WTC11 (cell line): ENCODE measurements around the gene BCLAF1. TPM values are rescaled to one million over a fixed set of nuclear protein-coding genes. Genes with fewer than 3 reads are reported as not detected.
"Not testable (repeated sequence)": the region's sequence is repeated elsewhere in the genome, so short reads cannot be mapped to it uniquely, and the experiment has no call there.

Experiments used
- ATAC-seq: fragments of 200-7000 bp; cut with Tn5 transposase; 2 replicates; pipeline ENCODE4 v1.10.0; 2021; ENCODE audit warnings: mild to moderate bottlenecking, moderate library complexity
- CTCF ChIA-PET: fragments of 300-600 bp; sonication (Branson Sonifier 250); formaldehyde crosslinking; loops from one replicate; lab custom pipeline; 2021; ENCODE audit warnings: antibody characterized with exemption; lab: Charles Lee
- POLR2A ChIA-PET: fragments of 350-600 bp; sonication (Branson Sonifier 250); formaldehyde crosslinking; loops from one replicate; lab custom pipeline; 2021; ENCODE audit warnings: antibody characterized with exemption; lab: Charles Lee
- DNase-seq: peaks from one replicate; pipeline ENCODE4 v3.0.0; 2021; ENCODE audit warnings: low spot score
- H3K27ac Mint-ChIP-seq: 2 replicates; pipeline ENCODE4 v1.8.0; 2021; ENCODE audit warnings: mixed read lengths
- H3K27me3 Mint-ChIP-seq: 2 replicates; pipeline ENCODE4 v1.8.0; 2021; ENCODE audit warnings: low read depth, mild to moderate bottlenecking, moderate library complexity, mixed read lengths
- H3K36me3 Mint-ChIP-seq: 2 replicates; pipeline ENCODE4 v1.8.0; 2021; ENCODE audit warnings: mixed read lengths
- H3K4me1 Mint-ChIP-seq: 2 replicates; pipeline ENCODE4 v1.8.0; 2022; ENCODE audit warnings: mixed read lengths
- H3K4me3 Mint-ChIP-seq: 2 replicates; pipeline ENCODE4 v1.8.0; 2021; ENCODE audit warnings: mild to moderate bottlenecking, moderate library complexity, mixed read lengths
- H3K9me3 Mint-ChIP-seq: 2 replicates; pipeline ENCODE4 v1.8.0; 2021; ENCODE audit warnings: mixed read lengths
- ESRRA ChIP-seq: sonication (generic); formaldehyde crosslinking; IDR thresholded peaks from 2 replicates; pipeline ENCODE4 v1.8.1; 2022; ENCODE audit warnings: mild to moderate bottlenecking, missing genetic modification reagents, borderline replicate concordance
- GABPB1 ChIP-seq: sonication (generic); formaldehyde crosslinking; IDR thresholded peaks from 2 replicates; pipeline ENCODE4 v1.8.1; 2023; ENCODE audit warnings: mild to moderate bottlenecking, missing genetic modification reagents
- MXD4 ChIP-seq: fragments of 250-450 bp; sonication (Bioruptor Pico); IDR thresholded peaks from 2 replicates; pipeline ENCODE4 v1.8.0; 2021; ENCODE audit warnings: mild to moderate bottlenecking, moderate library complexity, borderline replicate concordance
- MYBL2 ChIP-seq: sonication (generic); formaldehyde crosslinking; IDR thresholded peaks from 2 replicates; pipeline ENCODE4 v1.8.1; 2023; ENCODE audit warnings: mild to moderate bottlenecking, moderate library complexity, missing genetic modification reagents
- NFATC4 ChIP-seq: fragments of 250-450 bp; sonication (Bioruptor Pico); IDR thresholded peaks from 2 replicates; pipeline ENCODE4 v1.9.0; 2021; ENCODE audit warnings: mild to moderate bottlenecking
- NR2C2 ChIP-seq: sonication (generic); formaldehyde crosslinking; IDR thresholded peaks from 2 replicates; pipeline ENCODE4 v1.8.0; 2022; ENCODE audit warnings: mild to moderate bottlenecking, missing genetic modification reagents
- RELA ChIP-seq: sonication (generic); formaldehyde crosslinking; IDR thresholded peaks from 2 replicates; pipeline ENCODE4 v1.8.1; 2022; ENCODE audit warnings: missing genetic modification reagents, mild to moderate bottlenecking, borderline replicate concordance
- SMAD3 ChIP-seq: sonication (generic); formaldehyde crosslinking; IDR thresholded peaks from 2 replicates; pipeline ENCODE4 v1.8.0; 2022; ENCODE audit warnings: missing genetic modification reagents, mild to moderate bottlenecking, borderline replicate concordance
- ZBTB21 ChIP-seq: sonication (generic); formaldehyde crosslinking; IDR thresholded peaks from 2 replicates; pipeline ENCODE4 v1.8.1; 2023; ENCODE audit warnings: mild to moderate bottlenecking, missing genetic modification reagents, borderline replicate concordance
- total RNA-seq: library from RNA; stranded (reverse); gene quantifications from 3 replicates; pipeline ENCODE4 v1.2.3, GENCODE V29; 2021
- TF ChIP-seq, protein P1 (sequence below): sonication (generic); formaldehyde crosslinking; IDR thresholded peaks from 2 replicates; pipeline ENCODE4 v1.8.1; 2022; ENCODE audit warnings: low read depth, missing genetic modification reagents, borderline replicate concordance
- TF ChIP-seq, protein P2 (sequence below): sonication (generic); formaldehyde crosslinking; IDR thresholded peaks from 2 replicates; pipeline ENCODE4 v1.8.1; 2023; ENCODE audit warnings: mild to moderate bottlenecking, missing genetic modification reagents, borderline replicate concordance
- TF ChIP-seq, protein P3 (sequence below): sonication (generic); formaldehyde crosslinking; IDR thresholded peaks from 2 replicates; pipeline ENCODE4 v1.8.0; 2023; ENCODE audit warnings: missing genetic modification reagents, mild to moderate bottlenecking, borderline replicate concordance
- TF ChIP-seq, protein P4 (sequence below): sonication (generic); formaldehyde crosslinking; IDR thresholded peaks from 2 replicates; pipeline ENCODE4 v1.8.0; 2022; ENCODE audit warnings: mild to moderate bottlenecking, missing genetic modification reagents
- TF ChIP-seq, protein P5 (sequence below): sonication (generic); formaldehyde crosslinking; IDR thresholded peaks from 2 replicates; pipeline ENCODE4 v1.8.0; 2022; ENCODE audit warnings: missing genetic modification reagents
- TF ChIP-seq, protein P6 (sequence below): fragments of 250-450 bp; sonication (Bioruptor Pico); IDR thresholded peaks from 2 replicates; pipeline ENCODE4 v1.9.0; 2021; ENCODE audit warnings: mild to moderate bottlenecking

BCLAF1 gene
- total RNA-seq, 1 experiment from 2014 or later: 184 TPM

DNA sequence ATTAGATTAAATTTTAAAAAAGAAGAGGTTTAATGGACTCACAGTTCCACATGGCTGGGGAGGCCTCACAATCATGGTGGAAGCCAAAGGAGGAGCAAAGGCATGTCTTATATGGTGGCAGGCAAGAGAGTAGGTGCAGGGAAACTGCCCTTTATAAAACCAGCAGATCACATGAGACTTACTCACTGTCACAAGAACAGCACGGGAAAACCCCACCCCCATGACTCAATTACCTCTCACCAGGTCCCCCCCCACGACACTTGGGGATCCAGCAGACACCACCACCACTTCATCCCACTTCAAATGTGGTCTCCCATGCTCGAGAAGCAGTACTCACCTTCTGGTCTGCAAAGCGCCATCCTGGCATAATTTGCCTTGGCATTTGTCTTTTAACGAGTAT lies 64.2 kb downstream of the BCLAF1 start:
- CTCF ChIA-PET: interaction anchor here (1.7 kb wide), 1 partner anchor 316 kb away, joined by 12 read pairs; no protein-coding TSS in a partner anchor
- TF ChIP-seq ZBTB21 (no peak), MXD4 (CRISPR knock-in tag) (no peak), ESRRA (no peak), NR2C2 (CRISPR knock-in tag) (no peak), SMAD3 (CRISPR knock-in tag) (no peak), GABPB1 (CRISPR knock-in tag) (no peak), NFATC4 (CRISPR knock-in tag) (no peak), RELA (no peak), MYBL2 (CRISPR knock-in tag) (no peak)
- TF ChIP-seq, protein P1, sequence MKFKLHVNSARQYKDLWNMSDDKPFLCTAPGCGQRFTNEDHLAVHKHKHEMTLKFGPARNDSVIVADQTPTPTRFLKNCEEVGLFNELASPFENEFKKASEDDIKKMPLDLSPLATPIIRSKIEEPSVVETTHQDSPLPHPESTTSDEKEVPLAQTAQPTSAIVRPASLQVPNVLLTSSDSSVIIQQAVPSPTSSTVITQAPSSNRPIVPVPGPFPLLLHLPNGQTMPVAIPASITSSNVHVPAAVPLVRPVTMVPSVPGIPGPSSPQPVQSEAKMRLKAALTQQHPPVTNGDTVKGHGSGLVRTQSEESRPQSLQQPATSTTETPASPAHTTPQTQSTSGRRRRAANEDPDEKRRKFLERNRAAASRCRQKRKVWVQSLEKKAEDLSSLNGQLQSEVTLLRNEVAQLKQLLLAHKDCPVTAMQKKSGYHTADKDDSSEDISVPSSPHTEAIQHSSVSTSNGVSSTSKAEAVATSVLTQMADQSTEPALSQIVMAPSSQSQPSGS (CRISPR knock-in tag): no peak
- TF ChIP-seq, protein P2, sequence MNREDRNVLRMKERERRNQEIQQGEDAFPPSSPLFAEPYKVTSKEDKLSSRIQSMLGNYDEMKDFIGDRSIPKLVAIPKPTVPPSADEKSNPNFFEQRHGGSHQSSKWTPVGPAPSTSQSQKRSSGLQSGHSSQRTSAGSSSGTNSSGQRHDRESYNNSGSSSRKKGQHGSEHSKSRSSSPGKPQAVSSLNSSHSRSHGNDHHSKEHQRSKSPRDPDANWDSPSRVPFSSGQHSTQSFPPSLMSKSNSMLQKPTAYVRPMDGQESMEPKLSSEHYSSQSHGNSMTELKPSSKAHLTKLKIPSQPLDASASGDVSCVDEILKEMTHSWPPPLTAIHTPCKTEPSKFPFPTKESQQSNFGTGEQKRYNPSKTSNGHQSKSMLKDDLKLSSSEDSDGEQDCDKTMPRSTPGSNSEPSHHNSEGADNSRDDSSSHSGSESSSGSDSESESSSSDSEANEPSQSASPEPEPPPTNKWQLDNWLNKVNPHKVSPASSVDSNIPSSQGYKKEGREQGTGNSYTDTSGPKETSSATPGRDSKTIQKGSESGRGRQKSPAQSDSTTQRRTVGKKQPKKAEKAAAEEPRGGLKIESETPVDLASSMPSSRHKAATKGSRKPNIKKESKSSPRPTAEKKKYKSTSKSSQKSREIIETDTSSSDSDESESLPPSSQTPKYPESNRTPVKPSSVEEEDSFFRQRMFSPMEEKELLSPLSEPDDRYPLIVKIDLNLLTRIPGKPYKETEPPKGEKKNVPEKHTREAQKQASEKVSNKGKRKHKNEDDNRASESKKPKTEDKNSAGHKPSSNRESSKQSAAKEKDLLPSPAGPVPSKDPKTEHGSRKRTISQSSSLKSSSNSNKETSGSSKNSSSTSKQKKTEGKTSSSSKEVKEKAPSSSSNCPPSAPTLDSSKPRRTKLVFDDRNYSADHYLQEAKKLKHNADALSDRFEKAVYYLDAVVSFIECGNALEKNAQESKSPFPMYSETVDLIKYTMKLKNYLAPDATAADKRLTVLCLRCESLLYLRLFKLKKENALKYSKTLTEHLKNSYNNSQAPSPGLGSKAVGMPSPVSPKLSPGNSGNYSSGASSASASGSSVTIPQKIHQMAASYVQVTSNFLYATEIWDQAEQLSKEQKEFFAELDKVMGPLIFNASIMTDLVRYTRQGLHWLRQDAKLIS (CRISPR knock-in tag): no peak
- TF ChIP-seq, protein P3, sequence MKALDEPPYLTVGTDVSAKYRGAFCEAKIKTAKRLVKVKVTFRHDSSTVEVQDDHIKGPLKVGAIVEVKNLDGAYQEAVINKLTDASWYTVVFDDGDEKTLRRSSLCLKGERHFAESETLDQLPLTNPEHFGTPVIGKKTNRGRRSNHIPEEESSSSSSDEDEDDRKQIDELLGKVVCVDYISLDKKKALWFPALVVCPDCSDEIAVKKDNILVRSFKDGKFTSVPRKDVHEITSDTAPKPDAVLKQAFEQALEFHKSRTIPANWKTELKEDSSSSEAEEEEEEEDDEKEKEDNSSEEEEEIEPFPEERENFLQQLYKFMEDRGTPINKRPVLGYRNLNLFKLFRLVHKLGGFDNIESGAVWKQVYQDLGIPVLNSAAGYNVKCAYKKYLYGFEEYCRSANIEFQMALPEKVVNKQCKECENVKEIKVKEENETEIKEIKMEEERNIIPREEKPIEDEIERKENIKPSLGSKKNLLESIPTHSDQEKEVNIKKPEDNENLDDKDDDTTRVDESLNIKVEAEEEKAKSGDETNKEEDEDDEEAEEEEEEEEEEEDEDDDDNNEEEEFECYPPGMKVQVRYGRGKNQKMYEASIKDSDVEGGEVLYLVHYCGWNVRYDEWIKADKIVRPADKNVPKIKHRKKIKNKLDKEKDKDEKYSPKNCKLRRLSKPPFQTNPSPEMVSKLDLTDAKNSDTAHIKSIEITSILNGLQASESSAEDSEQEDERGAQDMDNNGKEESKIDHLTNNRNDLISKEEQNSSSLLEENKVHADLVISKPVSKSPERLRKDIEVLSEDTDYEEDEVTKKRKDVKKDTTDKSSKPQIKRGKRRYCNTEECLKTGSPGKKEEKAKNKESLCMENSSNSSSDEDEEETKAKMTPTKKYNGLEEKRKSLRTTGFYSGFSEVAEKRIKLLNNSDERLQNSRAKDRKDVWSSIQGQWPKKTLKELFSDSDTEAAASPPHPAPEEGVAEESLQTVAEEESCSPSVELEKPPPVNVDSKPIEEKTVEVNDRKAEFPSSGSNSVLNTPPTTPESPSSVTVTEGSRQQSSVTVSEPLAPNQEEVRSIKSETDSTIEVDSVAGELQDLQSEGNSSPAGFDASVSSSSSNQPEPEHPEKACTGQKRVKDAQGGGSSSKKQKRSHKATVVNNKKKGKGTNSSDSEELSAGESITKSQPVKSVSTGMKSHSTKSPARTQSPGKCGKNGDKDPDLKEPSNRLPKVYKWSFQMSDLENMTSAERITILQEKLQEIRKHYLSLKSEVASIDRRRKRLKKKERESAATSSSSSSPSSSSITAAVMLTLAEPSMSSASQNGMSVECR: no peak
- TF ChIP-seq, protein P4, sequence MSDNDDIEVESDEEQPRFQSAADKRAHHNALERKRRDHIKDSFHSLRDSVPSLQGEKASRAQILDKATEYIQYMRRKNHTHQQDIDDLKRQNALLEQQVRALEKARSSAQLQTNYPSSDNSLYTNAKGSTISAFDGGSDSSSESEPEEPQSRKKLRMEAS (CRISPR knock-in tag): no peak
- TF ChIP-seq, protein P5, sequence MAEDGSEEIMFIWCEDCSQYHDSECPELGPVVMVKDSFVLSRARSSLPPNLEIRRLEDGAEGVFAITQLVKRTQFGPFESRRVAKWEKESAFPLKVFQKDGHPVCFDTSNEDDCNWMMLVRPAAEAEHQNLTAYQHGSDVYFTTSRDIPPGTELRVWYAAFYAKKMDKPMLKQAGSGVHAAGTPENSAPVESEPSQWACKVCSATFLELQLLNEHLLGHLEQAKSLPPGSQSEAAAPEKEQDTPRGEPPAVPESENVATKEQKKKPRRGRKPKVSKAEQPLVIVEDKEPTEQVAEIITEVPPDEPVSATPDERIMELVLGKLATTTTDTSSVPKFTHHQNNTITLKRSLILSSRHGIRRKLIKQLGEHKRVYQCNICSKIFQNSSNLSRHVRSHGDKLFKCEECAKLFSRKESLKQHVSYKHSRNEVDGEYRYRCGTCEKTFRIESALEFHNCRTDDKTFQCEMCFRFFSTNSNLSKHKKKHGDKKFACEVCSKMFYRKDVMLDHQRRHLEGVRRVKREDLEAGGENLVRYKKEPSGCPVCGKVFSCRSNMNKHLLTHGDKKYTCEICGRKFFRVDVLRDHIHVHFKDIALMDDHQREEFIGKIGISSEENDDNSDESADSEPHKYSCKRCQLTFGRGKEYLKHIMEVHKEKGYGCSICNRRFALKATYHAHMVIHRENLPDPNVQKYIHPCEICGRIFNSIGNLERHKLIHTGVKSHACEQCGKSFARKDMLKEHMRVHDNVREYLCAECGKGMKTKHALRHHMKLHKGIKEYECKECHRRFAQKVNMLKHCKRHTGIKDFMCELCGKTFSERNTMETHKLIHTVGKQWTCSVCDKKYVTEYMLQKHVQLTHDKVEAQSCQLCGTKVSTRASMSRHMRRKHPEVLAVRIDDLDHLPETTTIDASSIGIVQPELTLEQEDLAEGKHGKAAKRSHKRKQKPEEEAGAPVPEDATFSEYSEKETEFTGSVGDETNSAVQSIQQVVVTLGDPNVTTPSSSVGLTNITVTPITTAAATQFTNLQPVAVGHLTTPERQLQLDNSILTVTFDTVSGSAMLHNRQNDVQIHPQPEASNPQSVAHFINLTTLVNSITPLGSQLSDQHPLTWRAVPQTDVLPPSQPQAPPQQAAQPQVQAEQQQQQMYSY (CRISPR knock-in tag): no peak
- TF ChIP-seq, protein P6, sequence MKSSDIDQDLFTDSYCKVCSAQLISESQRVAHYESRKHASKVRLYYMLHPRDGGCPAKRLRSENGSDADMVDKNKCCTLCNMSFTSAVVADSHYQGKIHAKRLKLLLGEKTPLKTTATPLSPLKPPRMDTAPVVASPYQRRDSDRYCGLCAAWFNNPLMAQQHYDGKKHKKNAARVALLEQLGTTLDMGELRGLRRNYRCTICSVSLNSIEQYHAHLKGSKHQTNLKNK (CRISPR knock-in tag): no peak
- TF ChIP-seq, all 79 proteins: peak for 0
- ATAC-seq (no peak), DNase-seq (no peak)
- Mint-ChIP-seq H3K4me3 (no peak overlapping the region), H3K27me3 (peaks cover 4% of the 10 kb centered on the region; the same call in 1 of the 2 replicates), H3K9me3 (peaks cover 12% of the 10 kb centered on the region), H3K27ac (no peak overlapping the region), H3K4me1 (no peaks in the 10 kb centered on the region), H3K36me3 (peaks cover 2% of the 10 kb centered on the region)
- POLR2A ChIA-PET: no interaction called here

DNA sequence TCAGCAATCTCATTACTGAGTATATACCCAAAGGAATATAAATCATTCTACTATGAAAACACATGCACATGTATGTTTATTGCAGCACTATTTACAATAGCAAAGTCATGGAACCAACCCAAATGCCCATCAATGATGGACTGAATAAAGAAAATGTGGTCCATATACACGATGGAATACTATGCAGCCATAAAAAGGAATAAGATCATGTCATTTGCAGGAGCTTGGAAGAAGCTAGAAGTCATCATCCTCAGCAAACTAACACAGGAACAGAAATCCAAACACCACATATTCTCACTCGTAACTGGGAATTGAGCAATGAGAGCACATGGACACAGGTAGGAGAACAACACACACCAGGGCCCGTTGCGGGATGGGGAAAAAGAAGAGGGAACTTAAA lies 64.7 kb downstream of the BCLAF1 start:
- DNase-seq, POLR2A ChIA-PET, H3K27ac Mint-ChIP-seq, ATAC-seq, H3K36me3 Mint-ChIP-seq, CTCF ChIA-PET, H3K4me1 Mint-ChIP-seq, H3K4me3 Mint-ChIP-seq, H3K27me3 Mint-ChIP-seq: not testable (repeated sequence)
- H3K9me3 Mint-ChIP-seq: peaks cover 17% of the 10 kb centered on the region
